ENCODE measurements around the gene GNAI1. TPM values are rescaled to one million over a fixed set of nuclear protein-coding genes. Genes with fewer than 3 reads are reported as not detected.

Gene GNAI1
- total and polyA plus RNA-seq, 2 of the 13 experiments (the other 11 are each of a cell fraction or from before 2014, with no cell fraction given), result 3.5 to 5.7 TPM

- CTCF ChIA-PET (ENCODE audit: low intra/inter-chr PET ratio, low total read pairs), result no interaction called here
- Histone ChIP-seq H3K27me3 (ENCODE audit: control insufficient read depth in 1 of 2, insufficient read depth in 2 of 2, low read length in 2 of 2) (no peaks in the 10 kb centered on the region; a peak in 1 of 5 replicates), H3K4me1 (ENCODE audit: insufficient read depth, low read length) (peaks cover 30% of the 10 kb centered on the region), H3K4me2 (ENCODE audit: low read depth, low read length) (no peak overlapping the region), H3K79me2 (ENCODE audit: insufficient read depth, low read length) (peaks cover 7% of the 10 kb centered on the region), H4K20me1 (ENCODE audit: insufficient read depth, low read length) (peaks cover 3% of the 10 kb centered on the region; the same call in 1 of the 2 replicates), H3K9me3 (ENCODE audit: low read length) (no peaks in the 10 kb centered on the region), H2AFZ (ENCODE audit: low read length) (no peak overlapping the region), H3K27ac (ENCODE audit: extremely low read length, insufficient read depth, low read length) (no peak overlapping the region), H3K36me3 (replicated peaks in 1 of 2; ENCODE audit: control insufficient read depth in 1 of 2, insufficient read depth in 2 of 2, low read length in 2 of 2) (no peaks in the 10 kb centered on the region), H3K9ac (ENCODE audit: insufficient read depth, low read depth, low read length) (no peak overlapping the region), H3K4me3 (replicated peaks in 1 of 3; ENCODE audit: insufficient read depth in 1 of 3, low read depth in 2 of 3, low read length in 3 of 3) (no peak overlapping the region)
- intact Hi-C loops (cut with micrococcal nuclease; ENCODE audit: unreplicated experiment), result loop anchor here (5.0 to 10.0 kb wide), 4 partner anchors 43 to 516 kb away; no protein-coding TSS in a partner anchor
- in situ Hi-C loops (cut with HindIII; ENCODE audit: extremely low pct_ligation_motif_present, low pct_unique_long_range_greater_than_20kb), result loop anchor here (10.0 kb wide), 1 partner anchor 146 kb away; no protein-coding TSS in a partner anchor
- no TSS peak for BruUV-seq (replicated peaks)
- no peak for DNase-seq (ENCODE audit: low spot score)
- 37% methylated on average over 1 of the region's 1 CpG for WGBS (ENCODE audit: low lambda C conversion rate)
- TF ChIP-seq MZF1 (CRISPR knock-in tag; IDR thresholded peaks at IDR 0.05; ENCODE audit: borderline replicate concordance) (no peak), ZNF841 (CRISPR knock-in tag; IDR thresholded peaks at IDR 0.05; ENCODE audit: borderline replicate concordance) (no peak), ZUFSP (CRISPR knock-in tag; IDR thresholded peaks at IDR 0.05; ENCODE audit: borderline replicate concordance) (no peak), ZNF512B (CRISPR knock-in tag; IDR thresholded peaks at IDR 0.05; ENCODE audit: borderline replicate concordance) (no peak), MATR3 (CRISPR knock-in tag; IDR thresholded peaks at IDR 0.05) (no peak), SRSF4 (IDR thresholded peaks at IDR 0.05; ENCODE audit: low read depth, low read length, poor library complexity, severe bottlenecking) (no peak), SMAD1 (CRISPR knock-in tag; IDR thresholded peaks at IDR 0.05; ENCODE audit: borderline replicate concordance, low read depth) (no peak), ZHX1 (CRISPR knock-in tag; IDR thresholded peaks at IDR 0.05; ENCODE audit: low read depth) (no peak), FOXO1 (CRISPR knock-in tag; IDR thresholded peaks at IDR 0.05) (no peak)
- POLR2A ChIA-PET, result no interaction called here
- no peak for FAIRE-seq
- no peak for ATAC-seq
Observed at GRCh38 chr7:80139236-80139635, 4.6 kb downstream of the GNAI1 start.
